OCI-M2 (cell line): ENCODE results near the gene ZNF576.
"Not testable (repeated sequence)": the region's sequence is repeated elsewhere in the genome, so short reads cannot be mapped to it uniquely, and the experiment has no call there.

ENCODE experiments used
- DNase-seq: peaks from one replicate; lab custom pipeline; 2025; ENCODE audit not compliant: unreplicated experiment; lab: John Stamatoyannopoulos, UW

ZNF576 gene

GRCh38 chr19:43598445-43599240, 2.2 kb downstream of the ZNF576 start:
- DNase-seq = no peak

- DNase-seq = no peak
Measured at GRCh38 chr19:43599635-43600295, 3.4 kb downstream of the ZNF576 start.

GRCh38 chr19:43600326-43600725, 3.9 kb downstream of the ZNF576 start:
- not testable (repeated sequence) for DNase-seq

GRCh38 chr19:43605875-43606568, 9.6 kb downstream of the ZNF576 start:
- DNase-seq = no peak

- no peak for DNase-seq
Measured at GRCh38 chr19:43606569-43607229, 10.3 kb downstream of the ZNF576 start.

GRCh38 chr19:43607238-43608205, 11.1 kb downstream of the ZNF576 start:
- DNase-seq = no peak

- no peak for DNase-seq
Measured at GRCh38 chr19:43609872-43610271, 13.5 kb downstream of the ZNF576 start.

- no peak for DNase-seq
Measured at GRCh38 chr19:43610493-43610892, 14.1 kb downstream of the ZNF576 start.

- no peak for DNase-seq
Measured at GRCh38 chr19:43611788-43612187, 15.4 kb downstream of the ZNF576 start, which contains the start of gene SRRM5. TSS of gene SRRM5 (plus strand) at chr19:43612088. CDS start at chr19:43612122, 34 bp downstream.

GRCh38 chr19:43612374-43612773, 16.0 kb downstream of the ZNF576 start:
- DNase-seq = no peak

- DNase-seq = no peak
Measured at GRCh38 chr19:43616306-43616705, 19.9 kb downstream of the ZNF576 start.

GRCh38 chr19:43616954-43617353, 20.6 kb downstream of the ZNF576 start:
- DNase-seq = no peak

GRCh38 chr19:43618921-43619261, 22.5 kb downstream of the ZNF576 start:
- peak; percentile 41 for DNase-seq

- DNase-seq = peak; percentile 79
Measured at GRCh38 chr19:43619262-43620060, 23.1 kb downstream of the ZNF576 start, which contains the start of gene ZNF428. TSS of gene ZNF428 (minus strand) at chr19:43619629. CDS start at chr19:43614304, 5,325 bp downstream.

GRCh38 chr19:43620061-43621001, 23.9 kb downstream of the ZNF576 start:
- DNase-seq = no peak

GRCh38 chr19:43622070-43622469, 25.7 kb downstream of the ZNF576 start:
- DNase-seq = no peak

GRCh38 chr19:43622956-43623355, 26.6 kb downstream of the ZNF576 start:
- no peak for DNase-seq
